ENCODE results near the gene ACSM2B.
"Not testable (repeated sequence)": the region's sequence is repeated elsewhere in the genome, so short reads cannot be mapped to it uniquely, and the experiment has no call there.

ACSM2B gene

GRCh38 chr16:20532284-20532792 lies 43.8 kb downstream of the ACSM2B start:
- DNase-seq (ENCODE audit: low read depth) = not testable (repeated sequence)

GRCh38 chr16:20531795-20532194 lies 44.4 kb downstream of the ACSM2B start:
- not testable (repeated sequence) for DNase-seq (ENCODE audit: low read depth)

GRCh38 chr16:20520103-20520502 lies 56.1 kb downstream of the ACSM2B start:
- no peak for DNase-seq (ENCODE audit: low read depth)

GRCh38 chr16:20519231-20519630 lies 56.9 kb downstream of the ACSM2B start:
- no peak for DNase-seq (ENCODE audit: low read depth)

GRCh38 chr16:20517149-20517548 lies 59.0 kb downstream of the ACSM2B start:
- DNase-seq (ENCODE audit: low read depth) = no peak

GRCh38 chr16:20515688-20516090 lies 60.5 kb downstream of the ACSM2B start:
- DNase-seq (ENCODE audit: low read depth) = no peak

- DNase-seq (ENCODE audit: low read depth) = no peak
These were observed 65.8 kb downstream of the ACSM2B start for GRCh38 chr16:20510323-20510722.

GRCh38 chr16:20507280-20507679 lies 68.9 kb downstream of the ACSM2B start:
- DNase-seq (ENCODE audit: low read depth) = no peak

GRCh38 chr16:20504418-20504817 lies 71.7 kb downstream of the ACSM2B start:
- no peak for DNase-seq (ENCODE audit: low read depth)

GRCh38 chr16:20491448-20491847 lies 84.7 kb downstream of the ACSM2B start:
- DNase-seq (ENCODE audit: low read depth) = not testable (repeated sequence)

- not testable (repeated sequence) for DNase-seq (ENCODE audit: low read depth)
These were observed 85.2 kb downstream of the ACSM2B start for GRCh38 chr16:20490994-20491393.

Measured in HS-27A (cell line).